Lower lobe of right lung (tissue), 2 donors: Measurements from ENCODE around the gene EXOC1L. TPM values are rescaled to one million over a fixed set of nuclear protein-coding genes. Genes with fewer than 3 reads are reported as not detected.

Experiments used
- ATAC-seq, 2 donors: fragments of 200-7000 bp; cut with Tn5 transposase; one replicate each; pipeline ENCODE4 v1.9.1; 2020 to 2022; ENCODE audit warnings: mild to moderate bottlenecking in 2 of 2, moderate library complexity in 2 of 2
- DNase-seq: peaks from one replicate; pipeline ENCODE4 v3.0.0-alpha.2; 2020
- H3K27ac ChIP-seq: fragments of 200-600 bp; one replicate; pipeline ENCODE4 v1.8.0; 2022
- H3K27me3 ChIP-seq: fragments of 200-600 bp; one replicate; pipeline ENCODE4 v1.8.0; 2022; ENCODE audit warnings: low read depth
- H3K36me3 ChIP-seq: fragments of 200-600 bp; one replicate; pipeline ENCODE4 v1.8.0; 2022; ENCODE audit warnings: mild to moderate bottlenecking
- H3K4me1 ChIP-seq: fragments of 200-600 bp; one replicate; pipeline ENCODE4 v1.8.0; 2022
- H3K4me3 ChIP-seq: fragments of 200-600 bp; one replicate; pipeline ENCODE4 v1.8.0; 2022; ENCODE audit warnings: mild to moderate bottlenecking
- H3K9me3 ChIP-seq: fragments of 200-600 bp; one replicate; pipeline ENCODE4 v1.8.0; 2022
- intact Hi-C: fragments of 100-400 bp; cut with DNase I; formaldehyde crosslinking; loops from one replicate; pipeline ENCODE4 v1.11.0; 2022
- total RNA-seq: library from RNA; stranded (reverse); fragmentation: NEBNext Ultra II Directional; extraction: Animal tissue kit (Norgen Biotek cat#: 25700); gene quantifications from one replicate; pipeline ENCODE4 v1.2.1, GENCODE V29; 2021
- TF ChIP-seq, protein P1 (sequence below): fragments of 200-600 bp; IDR thresholded peaks from one replicate; pipeline ENCODE4 v1.8.0; 2022; ENCODE audit warnings: antibody characterized with exemption, mild to moderate bottlenecking
- donor health status: DM: no; HTN: yes; CAD: no; lungs with severe emphysema.

EXOC1L gene
- total RNA-seq, 1 donor from 2014 or later, result not detected

GRCh38 chr4:55880652-55881280 lies 61.2 kb downstream of the EXOC1L start:
- H3K36me3 ChIP-seq, result peaks cover 77% of the 10 kb centered on the region
- no peak for DNase-seq
- TF ChIP-seq, protein P1, sequence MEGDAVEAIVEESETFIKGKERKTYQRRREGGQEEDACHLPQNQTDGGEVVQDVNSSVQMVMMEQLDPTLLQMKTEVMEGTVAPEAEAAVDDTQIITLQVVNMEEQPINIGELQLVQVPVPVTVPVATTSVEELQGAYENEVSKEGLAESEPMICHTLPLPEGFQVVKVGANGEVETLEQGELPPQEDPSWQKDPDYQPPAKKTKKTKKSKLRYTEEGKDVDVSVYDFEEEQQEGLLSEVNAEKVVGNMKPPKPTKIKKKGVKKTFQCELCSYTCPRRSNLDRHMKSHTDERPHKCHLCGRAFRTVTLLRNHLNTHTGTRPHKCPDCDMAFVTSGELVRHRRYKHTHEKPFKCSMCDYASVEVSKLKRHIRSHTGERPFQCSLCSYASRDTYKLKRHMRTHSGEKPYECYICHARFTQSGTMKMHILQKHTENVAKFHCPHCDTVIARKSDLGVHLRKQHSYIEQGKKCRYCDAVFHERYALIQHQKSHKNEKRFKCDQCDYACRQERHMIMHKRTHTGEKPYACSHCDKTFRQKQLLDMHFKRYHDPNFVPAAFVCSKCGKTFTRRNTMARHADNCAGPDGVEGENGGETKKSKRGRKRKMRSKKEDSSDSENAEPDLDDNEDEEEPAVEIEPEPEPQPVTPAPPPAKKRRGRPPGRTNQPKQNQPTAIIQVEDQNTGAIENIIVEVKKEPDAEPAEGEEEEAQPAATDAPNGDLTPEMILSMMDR, result no peak

DNA sequence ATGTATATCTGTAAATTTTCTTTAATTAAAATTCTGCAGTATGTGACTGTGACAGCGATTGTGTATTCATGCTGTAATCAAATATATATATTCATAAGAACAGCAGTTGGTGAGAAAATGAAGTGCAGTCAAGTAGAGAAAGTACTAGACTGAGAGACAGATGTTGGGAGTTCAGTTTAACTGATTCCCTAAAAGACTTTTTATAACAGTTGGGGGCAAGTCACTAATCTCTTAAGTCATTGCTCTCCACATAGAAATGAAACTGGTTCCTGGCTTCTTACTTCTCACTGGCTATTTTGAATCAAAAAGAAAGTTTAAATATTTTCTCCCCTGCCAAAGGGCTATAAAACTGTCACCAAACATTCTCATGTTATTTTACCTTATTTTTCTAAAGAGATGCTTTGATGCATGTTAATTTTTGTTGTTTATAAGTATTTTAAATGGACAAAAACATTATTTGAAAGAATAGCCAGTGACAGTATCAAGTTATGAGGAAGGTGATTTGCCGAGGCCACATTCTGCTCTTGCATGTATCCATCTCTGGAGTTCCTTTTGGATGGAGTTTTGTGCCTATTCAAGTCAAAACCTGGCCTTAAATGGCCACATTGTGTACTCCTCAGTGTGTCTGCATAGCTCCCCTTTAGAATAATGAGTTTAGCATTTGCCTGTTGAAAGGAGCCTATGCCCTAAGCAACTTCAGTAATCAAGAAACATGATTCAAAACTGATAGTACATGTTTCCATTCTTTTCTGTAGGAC lies 64.7 kb downstream of the EXOC1L start:
- Histone ChIP-seq H3K4me1 (no peaks in the 10 kb centered on the region), H3K36me3 (peaks cover 59% of the 10 kb centered on the region), H3K4me3 (no peak overlapping the region), H3K27ac (no peak overlapping the region), H3K9me3 (no peaks in the 10 kb centered on the region), H3K27me3 (no peaks in the 10 kb centered on the region)
- intact Hi-C loops, result no loop called here
- DNase-seq (no peak), ATAC-seq (no peak)
- TF ChIP-seq, protein P1, result no peak

More at GRCh38 chr4:55880652-55881280, 61.2 kb downstream of the EXOC1L start:
- no peaks in the 10 kb centered on the region for H3K4me1 ChIP-seq
- H3K27ac ChIP-seq, result no peak overlapping the region
- H3K27me3 ChIP-seq, result no peaks in the 10 kb centered on the region
- no peak for ATAC-seq
- intact Hi-C loops, result no loop called here
- no peaks in the 10 kb centered on the region for H3K9me3 ChIP-seq
- H3K4me3 ChIP-seq, result no peak overlapping the region

DNA sequence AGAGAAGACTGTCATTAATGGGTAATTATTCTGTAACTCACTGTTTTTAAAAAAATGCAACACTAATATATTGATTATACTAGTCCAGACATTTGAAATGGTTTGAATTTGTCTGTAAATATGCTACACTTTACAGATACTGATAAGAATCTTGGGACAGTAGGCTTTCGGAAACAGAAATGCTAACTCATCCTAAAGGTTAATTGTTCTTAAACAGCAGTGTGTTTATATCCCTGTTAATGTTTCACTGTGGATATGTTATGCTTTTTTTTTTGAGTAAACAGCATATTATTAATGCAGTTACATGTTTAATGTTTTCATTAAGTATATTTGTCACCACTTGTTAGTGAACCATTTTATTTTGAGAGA lies 65.2 kb downstream of the EXOC1L start:
- ATAC-seq, result no peak
- Histone ChIP-seq H3K27ac (no peak overlapping the region), H3K4me1 (no peaks in the 10 kb centered on the region), H3K27me3 (no peaks in the 10 kb centered on the region), H3K36me3 (peaks cover 59% of the 10 kb centered on the region), H3K9me3 (no peaks in the 10 kb centered on the region), H3K4me3 (no peak overlapping the region)
- TF ChIP-seq, protein P1, result no peak
- intact Hi-C loops, result no loop called here
- DNase-seq, result no peak

Other genes starting within 250 kb of the EXOC1L start
- not detected for gene PDCL2, start 227.5 kb upstream of the EXOC1L start, total RNA-seq
- gene NMU, start 183.5 kb upstream of the EXOC1L start, total RNA-seq, result 0.83 TPM
- 35.9 TPM for gene EXOC1, start 33.9 kb downstream of the EXOC1L start, total RNA-seq
- 8.2 TPM for gene CEP135, start 129.2 kb downstream of the EXOC1L start, total RNA-seq